Transverse colon (tissue), 4 donors: ENCODE data around the gene SHISAL1. TPM values are rescaled to one million over a fixed set of nuclear protein-coding genes. Genes with fewer than 3 reads are reported as not detected.

Source experiments
- DNase-seq: peaks from one replicate; pipeline ENCODE4 v3.0.0-alpha.2; 2019
- H3K27ac ChIP-seq, 4 donors: fragments of 200-600 bp; sonication (generic); 2 replicates each; pipeline ENCODE4 v1.5.1; 2016 to 2018; ENCODE audit warnings: inconsistent platforms in 4 of 4
- H3K27me3 ChIP-seq: fragments of 200-600 bp; sonication (generic); 2 replicates; pipeline ENCODE4 v1.5.1; 2017; ENCODE audit warnings: inconsistent platforms
- H3K36me3 ChIP-seq, 4 donors: fragments of 200-600 bp; sonication (generic); 2 replicates each; pipeline ENCODE4 v1.5.1; 2017 to 2019; ENCODE audit warnings: inconsistent platforms in 4 of 4
- H3K4me1 ChIP-seq, 4 donors: fragments of 200-600 bp; sonication (generic); 2 replicates each; pipeline ENCODE4 v1.5.1; 2017 to 2020; ENCODE audit warnings: inconsistent platforms in 4 of 4
- H3K4me3 ChIP-seq, 4 donors: fragments of 200-600 bp; sonication (generic); 1 replicate in 1 of 4; 2 replicates in 3 of 4; pipeline versions ENCODE4 v1.5.1 to v1.6.1; 2017 to 2019; ENCODE audit warnings: inconsistent platforms in 4 of 4
- H3K9me3 ChIP-seq, 2 donors: fragments of 200-600 bp; sonication (generic); 2 replicates each; pipeline ENCODE4 v1.5.1; 2017 to 2019; ENCODE audit warnings: inconsistent platforms in 2 of 2
- EP300 ChIP-seq: sonication (generic); formaldehyde crosslinking; IDR thresholded peaks from one replicate; pipeline ENCODE4 v1.6.1; 2017; ENCODE audit warnings: antibody characterized with exemption, low read depth
- POLR2A ChIP-seq: fragments of 450-650 bp; IDR thresholded peaks from one replicate; pipeline ENCODE4 v1.6.1; 2016; ENCODE audit warnings: antibody characterized with exemption, mild to moderate bottlenecking, moderate library complexity
- POLR2AphosphoS5 ChIP-seq, 3 donors: sonication (generic); formaldehyde crosslinking; IDR thresholded peaks; one replicate each; pipeline ENCODE4 v1.6.1; 2016; ENCODE audit warnings: antibody characterized with exemption in 3 of 3
- WGBS, 2 donors: methylation state at CpG; one replicate each; pipeline ENCODE4 v1.1.5; 2018; ENCODE audit warnings: low coverage in 1 of 2; 5-methylcytosine and 5-hydroxymethylcytosine counted together
- in situ Hi-C, 4 donors: fragments of 200-750 bp; cut with MboI; loops; one replicate each; pipeline versions ENCODE4 v1.15.0 to v1.15.1; 2017; ENCODE audit warnings: low sequenced_read_pairs in 3 of 4, low pct_ligation_motif_present in 1 of 4, low pct_unique_long_range_greater_than_20kb in 1 of 4
- intact Hi-C: fragments of 100-400 bp; cut with DNase I; formaldehyde crosslinking; loops from one replicate; pipeline ENCODE4 v1.15.1; 2023; ENCODE audit warnings: low total_unique reads
- total RNA-seq, 4 donors: library from RNA; depleted of rRNA; stranded (reverse); fragments of >200 nt; gene quantifications; one replicate each; pipeline ENCODE4 v1.1.0, GENCODE V29; 2016
- TF ChIP-seq, protein P1 (sequence below), 5 experiments: fragments of 200-600 bp in 3 of 5; fragments of 450-650 bp in 2 of 5; sonication (generic) in 3 of 5; IDR thresholded peaks; 1 replicate in 2 of 5; 2 replicates in 3 of 5; pipeline ENCODE4 v1.5.1; 2016 to 2017; ENCODE audit warnings: antibody characterized with exemption in 5 of 5, inconsistent platforms in 3 of 5, mild to moderate bottlenecking in 2 of 5, moderate library complexity in 1 of 5

SHISAL1 gene
- total RNA-seq, 4 donors from 2014 or later, result 1.9 to 4.6 (median 3.2) TPM

GRCh38 chr22:44279069-44279360 lies 33.7 kb downstream of the SHISAL1 start:
- 55% methylated on average over 8 of the region's 9 CpGs; no CpG with 5 or more reads in 1 of the 2 donors for WGBS, 2 donors
- Histone ChIP-seq H3K4me3 (no peak overlapping the region), H3K4me1 (no peaks in the 10 kb centered on the region), H3K9me3 (no peaks in the 10 kb centered on the region), H3K27me3 (no peaks in the 10 kb centered on the region), H3K27ac (no peak overlapping the region), H3K36me3 (no peaks in the 10 kb centered on the region)
- TF ChIP-seq POLR2A (no peak), EP300 (no peak), POLR2AphosphoS5 (IDR thresholded peaks at IDR 0.05) (no peak)
- TF ChIP-seq, protein P1, sequence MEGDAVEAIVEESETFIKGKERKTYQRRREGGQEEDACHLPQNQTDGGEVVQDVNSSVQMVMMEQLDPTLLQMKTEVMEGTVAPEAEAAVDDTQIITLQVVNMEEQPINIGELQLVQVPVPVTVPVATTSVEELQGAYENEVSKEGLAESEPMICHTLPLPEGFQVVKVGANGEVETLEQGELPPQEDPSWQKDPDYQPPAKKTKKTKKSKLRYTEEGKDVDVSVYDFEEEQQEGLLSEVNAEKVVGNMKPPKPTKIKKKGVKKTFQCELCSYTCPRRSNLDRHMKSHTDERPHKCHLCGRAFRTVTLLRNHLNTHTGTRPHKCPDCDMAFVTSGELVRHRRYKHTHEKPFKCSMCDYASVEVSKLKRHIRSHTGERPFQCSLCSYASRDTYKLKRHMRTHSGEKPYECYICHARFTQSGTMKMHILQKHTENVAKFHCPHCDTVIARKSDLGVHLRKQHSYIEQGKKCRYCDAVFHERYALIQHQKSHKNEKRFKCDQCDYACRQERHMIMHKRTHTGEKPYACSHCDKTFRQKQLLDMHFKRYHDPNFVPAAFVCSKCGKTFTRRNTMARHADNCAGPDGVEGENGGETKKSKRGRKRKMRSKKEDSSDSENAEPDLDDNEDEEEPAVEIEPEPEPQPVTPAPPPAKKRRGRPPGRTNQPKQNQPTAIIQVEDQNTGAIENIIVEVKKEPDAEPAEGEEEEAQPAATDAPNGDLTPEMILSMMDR (IDR thresholded peaks at IDR 0.05), result no peak
- in situ Hi-C loops, result no loop called here
- intact Hi-C loops, result no loop called here
- DNase-seq, result no peak

DNA sequence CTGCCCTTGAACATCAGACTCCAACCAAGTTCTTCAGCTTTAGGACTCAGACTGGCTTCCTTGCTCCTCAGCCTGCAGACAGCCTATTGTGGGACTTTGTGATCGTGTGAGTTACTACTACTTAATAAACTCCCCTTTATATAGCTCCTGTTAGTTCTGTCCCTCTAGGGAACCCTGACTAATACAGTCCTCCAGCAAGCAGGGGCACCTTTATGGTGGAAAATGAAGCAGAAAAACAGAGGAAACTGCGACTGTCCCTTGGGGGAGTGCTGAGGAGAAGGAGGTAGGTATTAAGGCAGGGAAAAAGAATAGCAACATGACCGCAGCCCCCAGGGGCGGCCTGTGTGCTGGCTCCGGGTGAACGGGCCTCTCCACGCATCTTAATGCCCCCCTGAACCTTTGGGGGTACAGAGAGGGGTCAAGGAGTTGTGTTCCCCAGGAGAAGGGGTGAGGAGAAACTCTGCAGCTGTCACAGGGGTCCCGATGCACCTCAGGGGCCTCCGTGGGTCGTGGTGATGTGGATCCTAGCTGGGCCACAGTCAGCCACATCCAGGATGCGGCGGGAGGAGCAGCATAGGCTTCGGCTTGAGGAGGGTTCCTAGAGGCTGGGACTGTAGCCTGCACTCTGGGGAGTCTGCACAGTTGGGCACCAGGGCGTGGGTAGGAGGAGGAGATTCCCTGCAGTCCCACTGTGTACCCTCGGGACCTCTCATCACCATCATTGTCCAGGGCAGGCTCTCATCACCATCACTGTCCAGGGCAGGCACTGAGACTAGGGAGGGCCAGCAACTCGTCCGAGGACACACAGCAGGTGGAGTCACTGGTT lies 34.3 kb downstream of the SHISAL1 start:
- in situ Hi-C loops, result no loop called here
- Histone ChIP-seq H3K4me3 (no peak overlapping the region), H3K36me3 (no peaks in the 10 kb centered on the region), H3K4me1 (no peaks in the 10 kb centered on the region), H3K9me3 (no peaks in the 10 kb centered on the region), H3K27me3 (no peaks in the 10 kb centered on the region), H3K27ac (no peak overlapping the region)
- DNase-seq, result no peak
- TF ChIP-seq POLR2AphosphoS5 (IDR thresholded peaks at IDR 0.05) (no peak), EP300 (no peak), POLR2A (no peak)
- TF ChIP-seq, protein P1 (IDR thresholded peaks at IDR 0.05), result no peak
- intact Hi-C loops, result no loop called here
- WGBS, 2 donors, result 64 to 100% methylated on average over 2 to 15 of the region's 17 CpGs

DNA sequence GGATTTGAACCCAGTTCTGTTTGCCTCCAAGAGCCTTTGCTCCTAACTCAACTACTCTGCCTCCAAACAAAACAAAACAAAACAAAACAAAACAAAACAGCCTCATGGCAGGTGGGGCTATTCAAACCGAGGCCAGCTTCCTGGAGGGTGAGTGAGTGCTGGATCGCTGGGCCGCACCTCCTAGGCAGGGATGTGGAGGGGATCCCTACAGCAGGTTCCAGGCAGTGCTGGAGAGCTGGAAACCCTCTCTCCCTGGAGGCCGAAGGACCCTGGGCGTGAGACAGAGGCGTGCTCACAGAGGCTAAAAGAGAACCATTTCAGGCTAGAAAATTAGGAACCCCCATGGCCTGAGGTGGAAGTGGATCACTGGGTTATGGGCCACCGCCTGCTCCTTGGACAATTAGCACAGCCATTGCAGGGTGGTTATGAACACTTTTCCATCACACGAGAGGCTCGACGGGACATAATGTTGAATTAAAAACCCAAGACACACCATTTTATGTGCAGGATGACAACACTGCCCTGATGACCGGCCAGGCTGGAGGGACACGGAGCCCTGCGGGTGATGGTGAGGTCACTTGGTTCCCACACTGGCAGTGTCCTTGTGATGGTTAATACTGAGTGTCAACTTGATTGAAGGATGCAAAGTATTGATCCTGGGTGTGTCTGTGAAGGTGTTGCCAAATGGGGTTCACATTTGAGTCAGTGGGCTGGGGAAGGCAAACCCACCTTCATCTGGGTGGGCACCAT lies 35.2 kb downstream of the SHISAL1 start:
- intact Hi-C loops, result no loop called here
- in situ Hi-C loops, result no loop called here

More for the DNA sequence above, 35.2 kb downstream of the SHISAL1 start:
- Histone ChIP-seq H3K9me3 (no peaks in the 10 kb centered on the region), H3K4me3 (no peak overlapping the region), H3K27me3 (no peaks in the 10 kb centered on the region), H3K4me1 (no peaks in the 10 kb centered on the region), H3K27ac (no peak overlapping the region), H3K36me3 (no peaks in the 10 kb centered on the region)
- no peak for TF ChIP-seq EP300
- no peak for TF ChIP-seq POLR2A
- TF ChIP-seq, protein P1 (IDR thresholded peaks at IDR 0.05), result no peak
- TF ChIP-seq POLR2AphosphoS5 (IDR thresholded peaks at IDR 0.05), result no peak
- DNase-seq, result no peak
- WGBS, 2 donors, result 82% methylated on average over 13 of the region's 13 CpGs; no CpG with 5 or more reads in 1 of the 2 donors
